ENCODE results near the gene CLIP2.
A peak's percentile ranks its signal among the peaks of the same experiment; 100 is the strongest.
"Not testable (repeated sequence)": the region's sequence is repeated elsewhere in the genome, so short reads cannot be mapped to it uniquely, and the experiment has no call there.

CLIP2 gene

DNA sequence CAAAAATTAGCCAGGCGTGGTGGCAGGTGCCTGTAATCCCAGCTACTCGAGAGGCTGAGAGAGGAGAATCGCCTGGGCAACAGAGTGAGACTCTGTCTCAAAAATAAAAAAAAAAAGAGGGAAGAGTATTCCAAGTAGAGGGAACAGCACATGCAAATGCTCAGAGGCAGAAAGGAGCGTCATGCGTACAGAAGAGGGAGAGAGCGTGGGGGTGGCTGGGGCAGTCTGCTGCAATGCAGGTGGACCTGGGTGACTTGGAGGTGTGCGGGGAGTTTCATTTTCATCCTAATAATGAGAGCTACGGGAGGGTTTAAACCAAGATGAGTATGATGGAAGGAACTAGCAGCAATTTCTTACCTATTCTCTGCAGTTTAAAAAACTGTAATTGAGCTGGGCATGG lies 28.8 kb downstream of the CLIP2 start (continued):
- TF ChIP-seq ZBTB49 (tag by site-specific recombination; IDR thresholded peaks at IDR 0.05; ENCODE audit: low read depth) (no peak), ZNF664 (tag by site-specific recombination; IDR thresholded peaks at IDR 0.05) (no peak), KLF8 (tag by site-specific recombination; IDR thresholded peaks at IDR 0.05) (no peak), BCL6B (tag by site-specific recombination; IDR thresholded peaks at IDR 0.05) (no peak), AEBP2 (tag by site-specific recombination; IDR thresholded peaks at IDR 0.05; ENCODE audit: borderline replicate concordance) (no peak), ZNF211 (tag by site-specific recombination; IDR thresholded peaks at IDR 0.05; ENCODE audit: low read depth) (no peak)

DNA sequence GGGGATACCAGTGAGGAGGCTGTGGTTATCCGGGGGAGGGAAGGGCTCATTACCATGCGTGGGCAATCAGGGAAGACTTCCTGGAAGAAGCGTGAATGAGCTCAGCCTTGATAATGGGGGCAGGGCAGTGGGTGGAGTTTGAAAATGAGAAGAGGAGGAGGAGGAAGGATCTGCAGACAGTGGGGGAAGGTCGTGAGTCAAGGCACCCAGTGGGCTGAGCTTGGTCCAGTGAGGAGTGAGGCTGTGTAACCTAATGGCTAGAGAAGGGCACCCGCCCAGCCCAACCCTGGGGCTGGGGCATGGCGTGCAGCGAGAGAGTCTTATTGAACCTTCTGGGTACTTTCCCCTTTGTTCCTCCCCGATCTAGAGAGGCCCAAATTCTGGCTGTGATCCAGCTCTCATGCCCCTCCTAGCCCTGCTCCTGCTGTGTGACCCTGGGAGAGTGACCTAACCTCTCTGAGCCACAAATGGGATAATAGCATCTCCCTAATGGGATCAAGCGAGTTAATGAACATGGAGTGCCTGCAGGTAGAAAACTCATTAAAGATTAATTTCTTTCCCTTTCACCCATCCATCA lies 31.5 kb downstream of the CLIP2 start:
- Histone ChIP-seq H3K4me3 (ENCODE audit: low read depth, low read length) (no peak overlapping the region), H3K27ac (ENCODE audit: extremely low read depth, low read depth, low read length) (no peak overlapping the region), H3K36me3 (ENCODE audit: control insufficient read depth in 2 of 2, insufficient read depth in 1 of 2, low read length in 2 of 2) (no peaks in the 10 kb centered on the region; a peak in 1 of 3 replicates), H3K9me3 (ENCODE audit: control insufficient read depth, insufficient read depth, low read depth, low read length) (no peaks in the 10 kb centered on the region), H3K4me1 (ENCODE audit: control insufficient read depth, insufficient read depth, low read length) (no peaks in the 10 kb centered on the region)
- CTCF ChIA-PET: no interaction called here
- POLR2A ChIA-PET: no interaction called here
- TF ChIP-seq ZFHX2 (tag by site-specific recombination; conservative IDR thresholded peaks at IDR 0.05) (peak; percentile 80), BCL11B (tag by site-specific recombination; IDR thresholded peaks at IDR 0.05; ENCODE audit: low read depth) (no peak), ZNF768 (tag by site-specific recombination; IDR thresholded peaks at IDR 0.05) (peak; percentile 72), EGR2 (tag by site-specific recombination; IDR thresholded peaks at IDR 0.05; ENCODE audit: low read depth) (peak; percentile 77)

GRCh38 chr7:74322892-74323291 lies 33.7 kb downstream of the CLIP2 start:
- H3K9me3 ChIP-seq (ENCODE audit: control insufficient read depth, insufficient read depth, low read depth, low read length); H3K36me3 ChIP-seq (ENCODE audit: control insufficient read depth in 2 of 2, insufficient read depth in 1 of 2, low read length in 2 of 2); POLR2A ChIA-PET; CTCF ChIA-PET; H3K4me3 ChIP-seq (ENCODE audit: low read depth, low read length); H3K27ac ChIP-seq (ENCODE audit: extremely low read depth, low read depth, low read length); H3K4me1 ChIP-seq (ENCODE audit: control insufficient read depth, insufficient read depth, low read length): not testable (repeated sequence)
- TF ChIP-seq ZNF560 (tag by site-specific recombination; IDR thresholded peaks at IDR 0.05; ENCODE audit: borderline replicate concordance) (0 out of 2 replicates have a peak, but pooled peaks have one; percentile 6), ZNF426 (tag by site-specific recombination; IDR thresholded peaks at IDR 0.05) (peak; percentile 37), ZBTB8A (tag by site-specific recombination; IDR thresholded peaks at IDR 0.05) (peak; percentile 15; the same call in 1 of the 2 replicates), ZNF394 (tag by site-specific recombination; IDR thresholded peaks at IDR 0.05; ENCODE audit: borderline replicate concordance) (peak; percentile 56; the same call in 1 of the 2 replicates), ZNF623 (tag by site-specific recombination; IDR thresholded peaks at IDR 0.05) (peak; percentile 27; the same call in 1 of the 2 replicates)
- TF ChIP-seq, protein P1, sequence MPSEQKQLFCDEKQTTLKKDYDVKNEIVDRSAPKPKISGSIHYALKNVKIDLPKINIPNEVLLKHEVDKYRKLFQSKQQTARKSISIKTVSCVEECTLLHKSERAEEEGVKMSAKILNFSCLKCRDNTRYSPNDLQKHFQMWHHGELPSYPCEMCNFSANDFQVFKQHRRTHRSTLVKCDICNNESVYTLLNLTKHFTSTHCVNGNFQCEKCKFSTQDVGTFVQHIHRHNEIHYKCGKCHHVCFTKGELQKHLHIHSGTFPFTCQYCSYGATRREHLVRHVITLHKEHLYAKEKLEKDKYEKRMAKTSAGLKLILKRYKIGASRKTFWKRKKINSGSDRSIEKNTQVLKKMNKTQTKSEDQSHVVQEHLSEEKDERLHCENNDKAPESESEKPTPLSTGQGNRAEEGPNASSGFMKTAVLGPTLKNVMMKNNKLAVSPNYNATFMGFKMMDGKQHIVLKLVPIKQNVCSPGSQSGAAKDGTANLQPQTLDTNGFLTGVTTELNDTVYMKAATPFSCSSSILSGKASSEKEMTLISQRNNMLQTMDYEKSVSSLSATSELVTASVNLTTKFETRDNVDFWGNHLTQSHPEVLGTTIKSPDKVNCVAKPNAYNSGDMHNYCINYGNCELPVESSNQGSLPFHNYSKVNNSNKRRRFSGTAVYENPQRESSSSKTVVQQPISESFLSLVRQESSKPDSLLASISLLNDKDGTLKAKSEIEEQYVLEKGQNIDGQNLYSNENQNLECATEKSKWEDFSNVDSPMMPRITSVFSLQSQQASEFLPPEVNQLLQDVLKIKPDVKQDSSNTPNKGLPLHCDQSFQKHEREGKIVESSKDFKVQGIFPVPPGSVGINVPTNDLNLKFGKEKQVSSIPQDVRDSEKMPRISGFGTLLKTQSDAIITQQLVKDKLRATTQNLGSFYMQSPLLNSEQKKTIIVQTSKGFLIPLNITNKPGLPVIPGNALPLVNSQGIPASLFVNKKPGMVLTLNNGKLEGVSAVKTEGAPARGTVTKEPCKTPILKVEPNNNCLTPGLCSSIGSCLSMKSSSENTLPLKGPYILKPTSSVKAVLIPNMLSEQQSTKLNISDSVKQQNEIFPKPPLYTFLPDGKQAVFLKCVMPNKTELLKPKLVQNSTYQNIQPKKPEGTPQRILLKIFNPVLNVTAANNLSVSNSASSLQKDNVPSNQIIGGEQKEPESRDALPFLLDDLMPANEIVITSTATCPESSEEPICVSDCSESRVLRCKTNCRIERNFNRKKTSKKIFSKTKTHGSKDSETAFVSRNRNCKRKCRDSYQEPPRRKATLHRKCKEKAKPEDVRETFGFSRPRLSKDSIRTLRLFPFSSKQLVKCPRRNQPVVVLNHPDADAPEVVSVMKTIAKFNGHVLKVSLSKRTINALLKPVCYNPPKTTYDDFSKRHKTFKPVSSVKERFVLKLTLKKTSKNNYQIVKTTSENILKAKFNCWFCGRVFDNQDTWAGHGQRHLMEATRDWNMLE (tag by site-specific recombination; conservative IDR thresholded peaks at IDR 0.05; ENCODE audit: low read depth): 0 out of 2 replicates have a peak, but pooled peaks have one; percentile 34

Measured in HEK293 (cell line).